ENCODE results near the gene POU3F1.

Gene POU3F1

GRCh38 chr1:38027201-38028104 lies 19.1 kb downstream of the POU3F1 start:
- no peak for DNase-seq

- DNase-seq: peak in 1 of 6 experiments; percentile 8
Observed at GRCh38 chr1:38026592-38027200, 19.9 kb downstream of the POU3F1 start.

- no peak for DNase-seq
Observed at GRCh38 chr1:38025664-38026063, 20.9 kb downstream of the POU3F1 start.

DNA sequence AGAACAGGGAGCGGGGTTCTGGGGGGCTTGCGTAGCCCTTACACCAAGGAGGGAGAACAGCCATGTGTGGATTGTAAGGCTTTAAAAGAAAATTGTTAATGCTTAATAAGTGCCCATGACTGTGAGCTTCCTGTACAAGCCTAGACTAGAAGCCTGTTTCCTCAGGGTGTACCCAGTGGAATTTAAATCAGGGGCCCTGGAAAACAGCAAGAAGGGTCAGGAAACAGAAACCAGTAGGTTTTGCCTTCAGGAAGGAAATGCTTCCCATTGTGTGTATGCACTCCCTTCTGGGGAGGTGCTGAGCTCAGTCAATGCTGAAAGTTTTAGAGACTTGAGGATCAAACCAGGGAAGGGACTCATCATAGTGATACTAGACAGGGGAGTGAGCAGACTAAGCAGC lies 21.4 kb downstream of the POU3F1 start:
- no peak for DNase-seq

- DNase-seq: no peak
Observed at GRCh38 chr1:38022810-38023209, 23.8 kb downstream of the POU3F1 start.

- no peak for DNase-seq
Observed at GRCh38 chr1:38021969-38022368, 24.6 kb downstream of the POU3F1 start.

GRCh38 chr1:38020396-38020795 lies 26.2 kb downstream of the POU3F1 start:
- DNase-seq: no peak

DNA sequence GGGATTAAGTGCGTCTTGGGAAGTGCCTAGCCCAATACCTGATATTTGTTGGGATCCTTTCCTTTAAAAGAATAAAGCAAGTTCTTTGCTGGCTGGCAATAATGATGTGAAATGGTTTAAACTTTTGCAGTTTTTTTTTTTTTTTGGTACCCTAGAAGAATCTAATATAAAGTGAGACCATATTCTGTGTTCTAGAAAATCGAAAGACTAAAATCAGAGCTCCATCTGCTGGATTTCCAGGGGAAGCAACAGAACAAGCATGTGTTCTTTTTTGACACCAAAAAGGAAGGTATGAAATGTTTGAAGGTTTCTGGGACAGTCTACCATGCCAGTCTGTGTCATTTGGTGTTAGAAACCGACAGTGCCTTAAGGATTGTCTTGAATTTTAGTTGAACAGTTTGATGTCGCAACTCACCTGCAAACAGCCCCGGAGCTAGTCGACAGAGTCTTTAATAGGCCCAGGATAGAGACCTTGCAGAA lies 27.7 kb downstream of the POU3F1 start:
- peak in 3 of 6 experiments; percentile 12 to 37 (median 34) for DNase-seq

DNA sequence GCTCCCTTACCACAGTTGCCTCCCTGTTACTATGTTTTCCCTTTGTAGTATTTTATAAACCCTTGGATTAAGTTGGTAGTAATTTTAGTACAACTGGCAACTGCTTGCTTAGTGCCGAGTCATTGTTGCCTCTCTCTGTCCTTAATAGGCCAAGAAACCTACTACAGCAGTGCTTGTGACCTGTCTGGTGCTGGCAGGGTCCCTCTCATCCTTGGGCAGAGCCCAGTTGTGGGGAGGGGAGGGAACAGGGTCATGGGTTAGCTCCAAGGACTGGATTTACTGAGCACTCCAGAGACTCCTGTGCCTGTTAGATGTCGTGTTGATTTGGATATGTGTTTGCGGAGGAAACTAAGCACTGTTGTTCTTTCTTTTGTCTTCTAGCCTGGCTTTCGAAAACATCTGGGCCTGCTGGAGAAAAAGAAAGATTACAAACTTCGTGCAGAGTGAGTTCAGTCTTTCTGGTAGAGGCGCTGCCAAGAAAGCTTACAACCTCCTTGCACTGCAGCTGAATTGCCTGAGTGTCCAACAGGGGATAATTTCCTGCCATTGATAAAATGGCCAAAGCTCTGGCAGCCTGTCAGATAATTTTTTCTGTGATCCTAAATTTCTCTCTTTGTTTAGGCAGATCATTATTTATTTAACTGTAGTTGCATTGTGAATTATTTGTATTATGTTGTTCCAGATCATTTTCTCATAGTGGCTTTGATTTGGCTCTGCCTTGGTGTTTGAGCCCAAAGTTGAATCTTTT lies 30.4 kb downstream of the POU3F1 start:
- no peak for DNase-seq

DNA sequence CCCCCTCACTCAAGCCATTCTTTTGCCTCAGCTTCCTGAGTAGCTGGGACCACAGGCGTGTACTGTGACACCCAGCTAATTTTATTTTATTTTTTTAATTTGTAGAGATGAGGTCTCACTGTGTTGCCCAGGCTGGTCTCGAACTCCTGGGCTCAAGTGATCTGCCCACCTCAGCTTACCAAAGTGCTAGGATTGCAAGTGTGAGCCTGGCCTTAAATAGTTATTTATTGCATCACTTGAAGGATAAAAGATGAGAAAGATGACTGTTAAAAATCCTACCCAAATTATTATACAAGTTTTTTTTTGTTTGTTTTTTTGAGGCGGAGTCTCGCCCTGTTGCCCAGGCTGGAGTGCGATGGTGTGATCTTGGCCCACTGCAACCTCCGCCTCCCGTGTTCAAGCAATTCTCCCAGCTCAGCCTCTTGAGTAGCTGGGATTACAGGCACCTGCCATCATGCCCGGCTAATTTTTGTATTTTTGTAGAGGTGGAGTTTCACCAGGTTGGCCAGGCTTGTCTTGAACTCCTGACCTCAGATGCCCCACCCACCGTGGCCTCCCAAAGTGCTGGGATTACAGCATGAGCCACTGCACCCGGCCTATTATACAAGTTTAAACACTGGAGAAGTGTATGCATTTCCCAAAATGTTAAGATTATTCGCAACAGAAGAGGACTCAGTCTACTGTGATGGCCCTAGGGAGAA lies 31.7 kb downstream of the POU3F1 start:
- DNase-seq: no peak

GRCh38 chr1:38014171-38014570 lies 32.4 kb downstream of the POU3F1 start:
- DNase-seq: no peak

DNA sequence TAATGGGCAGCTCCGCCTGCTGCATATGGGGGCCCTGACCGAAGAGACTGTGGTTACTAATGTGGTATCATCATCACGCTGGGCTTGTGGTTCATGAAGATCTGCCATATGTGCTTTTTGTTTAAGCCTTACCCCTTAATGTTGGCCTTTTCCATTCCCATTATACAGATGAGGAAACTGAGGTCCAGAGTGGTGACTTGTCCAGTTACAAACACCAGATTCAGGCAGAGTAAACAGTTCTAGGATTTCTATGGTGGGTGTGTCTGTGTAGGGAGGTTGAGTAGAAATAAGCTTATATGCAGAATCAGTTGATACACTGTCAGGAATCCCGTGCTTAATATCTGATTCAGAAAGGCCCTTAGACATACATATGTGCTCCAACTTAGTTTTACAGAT lies 33.4 kb downstream of the POU3F1 start:
- DNase-seq: no peak

- peak; percentile 75 to 93 (median 90) for DNase-seq
Observed at GRCh38 chr1:38012363-38013226, 34.0 kb downstream of the POU3F1 start, which contains the start of gene UTP11. UTP11 (plus strand) TSS chr1:38012734; CDS start chr1:38012803, 69 bp downstream.

DNA sequence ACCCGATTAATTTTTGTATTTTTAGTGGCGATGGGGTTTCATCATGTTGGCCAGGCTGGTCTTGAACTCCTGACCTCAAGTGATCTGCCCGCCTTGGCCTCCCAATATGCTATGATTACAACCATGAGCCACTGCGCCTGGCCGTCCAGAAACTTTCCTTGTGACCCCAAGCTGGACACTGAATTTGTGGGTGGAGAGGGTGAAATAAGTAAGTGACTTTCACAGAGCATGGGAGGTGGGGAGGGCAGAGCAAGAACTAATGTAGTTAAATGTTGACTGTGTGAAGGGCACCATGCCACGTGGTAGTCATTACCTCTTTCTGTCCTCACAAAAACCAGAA lies 36.8 kb downstream of the POU3F1 start:
- DNase-seq: no peak

GRCh38 chr1:38009088-38009840 lies 37.3 kb downstream of the POU3F1 start:
- peak in 3 of 6 experiments; percentile 5 to 28 (median 14) for DNase-seq

DNA sequence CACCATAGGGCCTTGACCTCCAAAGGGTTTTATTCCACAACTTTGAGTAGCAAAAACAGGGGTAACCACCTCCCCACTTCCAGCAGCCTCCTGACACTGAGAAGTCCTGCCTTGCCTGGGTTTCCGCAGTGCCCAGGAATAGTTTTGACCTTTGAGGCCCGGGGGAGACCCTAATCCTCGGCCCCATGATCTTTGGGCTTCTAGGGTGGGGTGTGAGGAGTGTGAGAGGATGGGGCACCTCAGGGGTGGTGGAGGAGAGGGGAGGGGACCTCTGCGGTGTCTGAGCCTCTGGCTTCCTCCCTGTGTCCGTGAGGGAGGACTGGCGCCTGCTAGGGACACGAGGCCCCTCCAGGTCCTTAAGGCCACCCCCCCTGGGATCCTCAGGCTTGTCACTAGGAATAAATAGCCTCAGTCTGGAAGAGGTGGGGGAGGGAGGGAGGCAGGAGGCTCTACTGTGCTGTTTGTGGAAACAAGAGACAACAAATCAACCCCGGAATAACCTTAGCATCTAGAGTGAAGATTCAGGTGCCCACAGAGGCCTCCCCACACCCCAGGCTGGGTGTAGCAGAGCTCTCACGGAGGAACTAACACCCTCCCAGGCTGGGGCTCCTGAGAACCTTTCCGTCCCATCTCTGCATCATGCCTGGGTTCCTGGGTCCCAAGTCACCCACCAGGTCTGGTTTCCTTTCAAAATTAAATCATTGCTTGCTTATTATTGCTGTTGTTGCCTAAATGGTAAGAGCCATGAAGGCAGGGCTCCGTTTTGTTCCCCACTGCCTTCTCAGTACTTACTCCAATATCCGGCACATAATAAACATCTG lies 40.4 kb downstream of the POU3F1 start:
- no peak for DNase-seq

- DNase-seq: peak in 5 of 6 experiments; percentile 6 to 62 (median 35)
Observed at GRCh38 chr1:38005195-38006007, 41.2 kb downstream of the POU3F1 start, which contains the start of gene FHL3. FHL3 (minus strand) TSS chr1:38005514; CDS start chr1:37999412, 6,102 bp downstream.

GRCh38 chr1:38004284-38005108 lies 42.1 kb downstream of the POU3F1 start:
- peak in 2 of 6 experiments; percentile 25 to 29 for DNase-seq
